IMR-90 (cell line): ENCODE measurements around the gene CYB561D2. TPM values are rescaled to one million over a fixed set of nuclear protein-coding genes. Genes with fewer than 3 reads are reported as not detected.

Experiments
- ATAC-seq: fragments of 200-7000 bp; cut with Tn5 transposase; 2 replicates; pipeline ENCODE4 v1.9.1; 2020; ENCODE audit warnings: low read depth, mild to moderate bottlenecking, moderate library complexity
- BruUV-seq: library from RNA; stranded (reverse); fragments of 400-500 nt; replicated peaks from 2 replicates; lab custom pipeline; 2021; lab: Mats Ljungman, UMichigan
- CTCF ChIA-PET: fragments of 300-600 bp; formaldehyde crosslinking; extraction: SDS; loops from one replicate; lab custom pipeline; 2021; ENCODE audit warnings: antibody characterized with exemption; lab: Yijun Ruan, JAX
- POLR2A ChIA-PET: fragments of 300-600 bp; sonication (Branson Sonifier 250); formaldehyde crosslinking; loops from one replicate; lab custom pipeline; 2022; ENCODE audit warnings: antibody characterized with exemption; ENCODE audit not compliant: unreplicated experiment; lab: Charles Lee
- DNase-seq: peaks from one replicate; pipeline ENCODE4 v3.0.0; 2013
- H2AFZ ChIP-seq: replicated peaks from 2 replicates; pipeline ENCODE3; 2013; ENCODE audit warnings: low read length, mild to moderate bottlenecking; ENCODE audit not compliant: poor library complexity
- H2AK5ac ChIP-seq: 2 replicates; pipeline ENCODE4 v1.6.1; 2013; ENCODE audit warnings: low read depth, low read length, inconsistent platforms
- H2AK9ac ChIP-seq: replicated peaks from 2 replicates; pipeline ENCODE3; 2013; ENCODE audit warnings: mild to moderate bottlenecking, low read depth, low read length, moderate library complexity; ENCODE audit not compliant: poor library complexity
- H2BK120ac ChIP-seq: 2 replicates; pipeline ENCODE4 v1.6.1; 2013; ENCODE audit warnings: low read depth, low read length, inconsistent platforms
- H2BK15ac ChIP-seq: 3 replicates; pipeline ENCODE4 v1.6.1; 2013; ENCODE audit warnings: low read depth, low read length, inconsistent platforms
- H2BK20ac ChIP-seq: 2 replicates; pipeline ENCODE4 v1.6.1; 2013; ENCODE audit warnings: low read depth, mild to moderate bottlenecking, inconsistent platforms, low read length, moderate library complexity
- H2BK5ac ChIP-seq: 2 replicates; pipeline ENCODE4 v1.6.1; 2013; ENCODE audit warnings: mild to moderate bottlenecking, low read depth, low read length, inconsistent platforms; ENCODE audit not compliant: poor library complexity, severe bottlenecking
- H3K14ac ChIP-seq: replicated peaks from 2 replicates; pipeline ENCODE4 v1.6.1; 2013; ENCODE audit warnings: low read depth, low read length, inconsistent platforms
- H3K18ac ChIP-seq: 2 replicates; pipeline ENCODE4 v1.6.1; 2013; ENCODE audit warnings: low read depth, low read length, control low read depth
- H3K23ac ChIP-seq: 2 replicates; pipeline ENCODE4 v1.6.1; 2013; ENCODE audit warnings: low read depth, low read length, inconsistent platforms
- H3K27ac ChIP-seq: 2 replicates; pipeline ENCODE4 v1.5.1; 2013; ENCODE audit warnings: mild to moderate bottlenecking, control low read depth, low read length; ENCODE audit not compliant: insufficient read depth
- H3K27me3 ChIP-seq: 2 replicates; pipeline ENCODE4 v1.6.1; 2013; ENCODE audit warnings: low read length; ENCODE audit not compliant: control insufficient read depth, insufficient read depth
- H3K36me3 ChIP-seq: 2 replicates; pipeline ENCODE4 v1.6.1; 2013; ENCODE audit warnings: low read length, mixed read lengths; ENCODE audit not compliant: control insufficient read depth, insufficient read depth
- H3K4ac ChIP-seq: 2 replicates; pipeline ENCODE4 v1.6.1; 2013; ENCODE audit warnings: low read depth, low read length, inconsistent platforms
- H3K4me1 ChIP-seq: 2 replicates; pipeline ENCODE4 v1.6.1; 2013; ENCODE audit warnings: low read length, mixed read lengths; ENCODE audit not compliant: control insufficient read depth, insufficient read depth
- H3K4me2 ChIP-seq: 2 replicates; pipeline ENCODE4 v1.6.1; 2013; ENCODE audit warnings: low read depth, mild to moderate bottlenecking, control low read depth, low read length, moderate library complexity
- H3K4me3 ChIP-seq: 2 replicates; pipeline ENCODE4 v1.5.1; 2013; ENCODE audit warnings: low read depth, mild to moderate bottlenecking, control low read depth, low read length, moderate library complexity; ENCODE audit not compliant: insufficient read depth
- H3K56ac ChIP-seq: 2 replicates; pipeline ENCODE4 v1.6.1; 2013; ENCODE audit warnings: low read length, inconsistent platforms; ENCODE audit not compliant: insufficient read depth; ENCODE audit errors: extremely low read depth
- H3K79me1 ChIP-seq, 2 experiments: 2 replicates each; pipeline ENCODE4 v1.6.1; 2013; ENCODE audit warnings: low read length in 2 of 2, inconsistent platforms in 1 of 2, low read depth in 1 of 2
- H3K9ac ChIP-seq: 2 replicates; pipeline ENCODE4 v1.6.1; 2013; ENCODE audit warnings: low read depth, low read length, control low read depth
- H3K9me1 ChIP-seq: 2 replicates; pipeline ENCODE4 v1.6.1; 2013; ENCODE audit warnings: low read length, inconsistent platforms; ENCODE audit not compliant: insufficient read depth
- H3K9me3 ChIP-seq: 2 replicates; pipeline ENCODE4 v1.6.1; 2013; ENCODE audit warnings: low read length; ENCODE audit not compliant: control insufficient read depth, insufficient read depth
- H4K20me1 ChIP-seq: 2 replicates; pipeline ENCODE4 v1.6.1; 2013; ENCODE audit warnings: low read length, inconsistent platforms; ENCODE audit not compliant: insufficient read depth
- H4K5ac ChIP-seq: 2 replicates; pipeline ENCODE4 v1.6.1; 2013; ENCODE audit warnings: mild to moderate bottlenecking, low read depth, low read length, control low read depth
- H4K8ac ChIP-seq, 2 experiments: 2 replicates each; pipeline ENCODE4 v1.6.1; 2013; ENCODE audit warnings: low read depth in 2 of 2, low read length in 2 of 2, control low read depth in 1 of 2, inconsistent platforms in 1 of 2
- H4K91ac ChIP-seq: 2 replicates; pipeline ENCODE4 v1.6.1; 2013; ENCODE audit warnings: low read depth, low read length, inconsistent platforms; ENCODE audit not compliant: insufficient read depth
- BHLHE40 ChIP-seq: fragments of 150-350 bp; IDR thresholded peaks from 2 replicates; pipeline ENCODE4 v1.6.1; 2016; ENCODE audit warnings: mild to moderate bottlenecking, low read depth, low read length
- CEBPB ChIP-seq: IDR thresholded peaks from 2 replicates; pipeline ENCODE4 v1.6.1; 2012; ENCODE audit warnings: low read depth, low read length, improper control_type of control experiment
- CHD1 ChIP-seq: IDR thresholded peaks from 2 replicates; pipeline ENCODE4 v1.6.1; 2012; ENCODE audit warnings: low read depth, low read length, improper control_type of control experiment
- CTCF ChIP-seq: conservative IDR thresholded peaks from 2 replicates; pipeline ENCODE4 v1.5.1; 2012; ENCODE audit warnings: mild to moderate bottlenecking, low read depth, low read length, improper control_type of control experiment
- ELK1 ChIP-seq: fragments of 150-350 bp; IDR thresholded peaks from 2 replicates; pipeline ENCODE4 v1.6.1; 2016; ENCODE audit warnings: low read depth, mild to moderate bottlenecking, low read length, moderate library complexity, borderline replicate concordance
- FOS ChIP-seq: fragments of 150-350 bp; IDR thresholded peaks from 2 replicates; pipeline ENCODE4 v1.6.1; 2016; ENCODE audit warnings: low read depth, low read length
- MAFK ChIP-seq: IDR thresholded peaks from 2 replicates; pipeline ENCODE4 v1.6.1; 2012; ENCODE audit warnings: low read depth, low read length, improper control_type of control experiment
- MAZ ChIP-seq: IDR thresholded peaks from 2 replicates; pipeline ENCODE4 v1.6.1; 2012; ENCODE audit warnings: low read depth, mild to moderate bottlenecking, low read length, improper control_type of control experiment, moderate library complexity, borderline replicate concordance
- MXI1 ChIP-seq: IDR thresholded peaks from 2 replicates; pipeline ENCODE4 v1.6.1; 2012; ENCODE audit warnings: low read depth, mild to moderate bottlenecking, low read length, moderate library complexity, borderline replicate concordance
- NFE2L2 ChIP-seq: fragments of 150-350 bp; IDR thresholded peaks from 2 replicates; pipeline ENCODE4 v1.6.1; 2016; ENCODE audit warnings: low read depth, mild to moderate bottlenecking, low read length
- POLR2A ChIP-seq: IDR thresholded peaks from 2 replicates; pipeline ENCODE4 v1.6.1; 2012; ENCODE audit warnings: mild to moderate bottlenecking, low read depth, low read length
- RAD21 ChIP-seq: IDR thresholded peaks from 2 replicates; pipeline ENCODE4 v1.6.1; 2012; ENCODE audit warnings: low read length, improper control_type of control experiment
- RCOR1 ChIP-seq: IDR thresholded peaks from 2 replicates; pipeline ENCODE4 v1.6.1; 2012; ENCODE audit warnings: mild to moderate bottlenecking, low read length, improper control_type of control experiment; ENCODE audit not compliant: insufficient replicate concordance
- RFX5 ChIP-seq: IDR thresholded peaks from 2 replicates; pipeline ENCODE4 v1.8.0; 2012; ENCODE audit warnings: low read depth, mild to moderate bottlenecking, low read length, moderate library complexity
- SMC3 ChIP-seq: fragments of 150-350 bp; IDR thresholded peaks from 2 replicates; pipeline ENCODE4 v1.6.1; 2016; ENCODE audit warnings: low read depth, mild to moderate bottlenecking, antibody characterized with exemption, low read length, moderate library complexity
- WGBS, 2 experiments: methylation state at CpG; one replicate each; pipeline versions ENCODE4 v1.1.5 to v1.1.7; 2013; ENCODE audit warnings: missing lambda C conversion rate in 2 of 2; ENCODE audit not compliant: insufficient read length in 1 of 2; ENCODE audit errors: extremely low coverage in 2 of 2; 5-methylcytosine and 5-hydroxymethylcytosine counted together
- dilution Hi-C: fragments of 300-500 bp; cut with HindIII; formaldehyde crosslinking; loops from one replicate; pipeline ENCODE4 v1.14.3; 2018; ENCODE audit warnings: low sequenced_read_pairs; ENCODE audit not compliant: unreplicated experiment
- in situ Hi-C: fragments of 300-500 bp; cut with MboI; formaldehyde crosslinking; loops from 3 replicates; pipeline ENCODE4 v1.14.3; 2019; ENCODE audit warnings: low sequenced_read_pairs, inconsistent platforms, mixed read lengths
- intact Hi-C: fragments of 100-400 bp; cut with micrococcal nuclease; formaldehyde crosslinking; loops from 2 replicates; pipeline ENCODE4 v1.10.0; 2022
- polyA plus RNA-seq, 3 experiments: library from polyadenylated mRNA; depleted of rRNA; stranded (reverse); fragments of >200 nt; gene quantifications; 2 replicates each; pipeline ENCODE4 v1.2.3, GENCODE V29; 2012; ENCODE audit warnings: low replicate concordance in 1 of 3
- total RNA-seq: library from RNA; depleted of rRNA; stranded (reverse); fragments of >200 nt; gene quantifications from 2 replicates; pipeline ENCODE4 v1.2.3, GENCODE V29; 2012
- TF ChIP-seq, protein P1 (sequence below): fragments of 150-350 bp; IDR thresholded peaks from 2 replicates; pipeline ENCODE4 v1.6.1; 2017; ENCODE audit warnings: mild to moderate bottlenecking, antibody characterized with exemption, low read length, low read depth

Gene CYB561D2
- total and polyA plus RNA-seq, 2 of the 4 experiments (the other 2 are of a cell fraction) = 29.2 to 31.7 TPM

GRCh38 chr3:50365842-50366220 lies 15.2 kb downstream of the CYB561D2 start:
- ATAC-seq = no peak
- H3K27me3 ChIP-seq = peaks cover 38% of the 10 kb centered on the region
- no peak overlapping the region for H4K91ac ChIP-seq
- TF ChIP-seq POLR2A (no peak), BHLHE40 (no peak), RFX5 (no peak), CEBPB (no peak), MAZ (no peak), CTCF (no peak), FOS (no peak), RAD21 (no peak), MAFK (no peak), RCOR1 (no peak), ELK1 (no peak), NFE2L2 (no peak), MXI1 (no peak), SMC3 (no peak), CHD1 (no peak)
- TF ChIP-seq, protein P1, sequence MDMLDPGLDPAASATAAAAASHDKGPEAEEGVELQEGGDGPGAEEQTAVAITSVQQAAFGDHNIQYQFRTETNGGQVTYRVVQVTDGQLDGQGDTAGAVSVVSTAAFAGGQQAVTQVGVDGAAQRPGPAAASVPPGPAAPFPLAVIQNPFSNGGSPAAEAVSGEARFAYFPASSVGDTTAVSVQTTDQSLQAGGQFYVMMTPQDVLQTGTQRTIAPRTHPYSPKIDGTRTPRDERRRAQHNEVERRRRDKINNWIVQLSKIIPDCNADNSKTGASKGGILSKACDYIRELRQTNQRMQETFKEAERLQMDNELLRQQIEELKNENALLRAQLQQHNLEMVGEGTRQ = no peak
- no peak for DNase-seq
- in situ Hi-C loops (no loop called here), dilution Hi-C loops (no loop called here), intact Hi-C loops (no loop called here)
- H3K9me1 ChIP-seq = 0 out of 2 replicates have a peak, but pooled peaks cover 6% of the 10 kb centered on the region
- H3K9me3 ChIP-seq = no peaks in the 10 kb centered on the region
- no peak overlapping the region for H2AK5ac ChIP-seq
- peak overlapping the region; percentile 92 for H2AFZ ChIP-seq
- H4K20me1 ChIP-seq = no peaks in the 10 kb centered on the region
- H2BK120ac ChIP-seq = no peak overlapping the region
- H3K9ac ChIP-seq = no peak overlapping the region
- no peak overlapping the region for H2AK9ac ChIP-seq
- H3K23ac ChIP-seq = no peak overlapping the region
- H3K56ac ChIP-seq = no peak overlapping the region
- no peaks in the 10 kb centered on the region for H3K79me1 ChIP-seq
- H3K18ac ChIP-seq = no peak overlapping the region
- no TSS peak for BruUV-seq
- H3K36me3 ChIP-seq = no peaks in the 10 kb centered on the region
- no peak overlapping the region for H2BK5ac ChIP-seq
- H2BK15ac ChIP-seq = no peak overlapping the region
- peaks cover 3% of the 10 kb centered on the region; the same call in 1 of the 2 replicates for H3K4me1 ChIP-seq
- no peak overlapping the region for H3K14ac ChIP-seq
- CTCF ChIA-PET = no interaction called here
- no CpG with 5 or more reads among the region's 5 CpGs for WGBS, 2 experiments
- no peak overlapping the region for H3K4me2 ChIP-seq
- H2BK20ac ChIP-seq = no peak overlapping the region
- POLR2A ChIA-PET = no interaction called here
- H4K5ac ChIP-seq = no peak overlapping the region
- H3K4ac ChIP-seq = no peak overlapping the region
- H3K4me3 ChIP-seq = no peak overlapping the region
- no peak overlapping the region for H3K27ac ChIP-seq
- H4K8ac ChIP-seq = no peak overlapping the region
